Kidney epithelial cell (primary cell): ENCODE data around the gene NTNG1. TPM values are rescaled to one million over a fixed set of nuclear protein-coding genes. Genes with fewer than 3 reads are reported as not detected.

Source experiments
- DNase-seq: peaks from one replicate; pipeline ENCODE4 v3.0.0-alpha.2; 2010; ENCODE audit warnings: low read depth
- H3K27me3 ChIP-seq: 2 replicates; pipeline ENCODE4 v1.6.0; 2011; ENCODE audit warnings: low read length; ENCODE audit not compliant: control insufficient read depth, insufficient read depth
- H3K36me3 ChIP-seq: 2 replicates; pipeline ENCODE4 v1.5.1; 2011; ENCODE audit warnings: low read length; ENCODE audit not compliant: control insufficient read depth, insufficient read depth
- H3K4me3 ChIP-seq: 2 replicates; pipeline ENCODE4 v1.5.1; 2011; ENCODE audit warnings: low read depth, mild to moderate bottlenecking, control low read depth, low read length
- total RNA-seq: library from RNA; depleted of rRNA; stranded (reverse); fragments of >200 nt; gene quantifications from 2 replicates; pipeline ENCODE4 v1.2.3, GENCODE V29; 2015
- TF ChIP-seq, protein P1 (sequence below): IDR thresholded peaks from 2 replicates; pipeline ENCODE4 v1.5.1; 2011; ENCODE audit warnings: mild to moderate bottlenecking, moderate library complexity, low read length, control low read depth, inconsistent platforms; ENCODE audit not compliant: insufficient read depth, poor library complexity, severe bottlenecking

NTNG1 gene
- total RNA-seq, 1 donor from 2014 or later = 3.7 TPM

DNA sequence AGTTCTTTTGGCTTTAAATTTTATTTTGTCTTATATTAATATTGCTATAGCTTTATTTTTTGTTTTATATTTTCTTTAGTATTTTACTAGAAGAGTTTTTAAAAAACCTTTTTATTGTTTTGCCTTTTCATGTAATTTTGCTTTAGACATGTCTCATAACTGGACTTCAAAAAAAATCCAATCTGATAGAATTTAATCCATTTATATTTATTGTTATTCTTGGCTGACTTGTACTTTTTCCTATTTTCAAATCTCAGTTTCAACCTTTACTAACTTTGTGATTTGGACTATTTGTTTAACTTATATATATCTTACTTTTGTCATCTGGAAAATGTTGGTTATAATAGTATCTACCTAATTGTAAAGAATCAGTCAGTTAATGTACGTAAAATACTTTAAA, 61.2 kb downstream of the NTNG1 start:
- Histone ChIP-seq H3K36me3 (no peaks in the 10 kb centered on the region), H3K27me3 (no peaks in the 10 kb centered on the region), H3K4me3 (no peak overlapping the region)
- TF ChIP-seq, protein P1, sequence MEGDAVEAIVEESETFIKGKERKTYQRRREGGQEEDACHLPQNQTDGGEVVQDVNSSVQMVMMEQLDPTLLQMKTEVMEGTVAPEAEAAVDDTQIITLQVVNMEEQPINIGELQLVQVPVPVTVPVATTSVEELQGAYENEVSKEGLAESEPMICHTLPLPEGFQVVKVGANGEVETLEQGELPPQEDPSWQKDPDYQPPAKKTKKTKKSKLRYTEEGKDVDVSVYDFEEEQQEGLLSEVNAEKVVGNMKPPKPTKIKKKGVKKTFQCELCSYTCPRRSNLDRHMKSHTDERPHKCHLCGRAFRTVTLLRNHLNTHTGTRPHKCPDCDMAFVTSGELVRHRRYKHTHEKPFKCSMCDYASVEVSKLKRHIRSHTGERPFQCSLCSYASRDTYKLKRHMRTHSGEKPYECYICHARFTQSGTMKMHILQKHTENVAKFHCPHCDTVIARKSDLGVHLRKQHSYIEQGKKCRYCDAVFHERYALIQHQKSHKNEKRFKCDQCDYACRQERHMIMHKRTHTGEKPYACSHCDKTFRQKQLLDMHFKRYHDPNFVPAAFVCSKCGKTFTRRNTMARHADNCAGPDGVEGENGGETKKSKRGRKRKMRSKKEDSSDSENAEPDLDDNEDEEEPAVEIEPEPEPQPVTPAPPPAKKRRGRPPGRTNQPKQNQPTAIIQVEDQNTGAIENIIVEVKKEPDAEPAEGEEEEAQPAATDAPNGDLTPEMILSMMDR = no peak
- no peak for DNase-seq

DNA sequence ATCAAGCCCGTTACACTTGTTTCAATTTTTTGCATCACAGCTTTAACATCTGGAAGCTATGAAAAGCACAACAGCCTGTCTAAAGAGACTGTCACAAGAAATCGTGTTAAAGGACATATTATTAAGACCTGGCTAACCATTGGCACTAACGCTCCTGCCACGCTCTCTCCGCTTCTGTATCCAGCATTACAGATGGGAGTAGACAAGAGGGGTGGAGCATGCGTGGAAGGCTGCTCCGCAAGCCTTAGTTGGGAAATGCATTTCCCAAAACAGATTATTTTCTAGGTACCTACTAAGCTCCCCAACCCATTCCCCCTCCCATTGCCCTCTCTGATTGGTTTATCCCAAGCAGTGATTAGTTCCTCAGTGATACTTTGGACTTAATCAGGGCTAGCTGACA, 72.4 kb downstream of the NTNG1 start:
- TF ChIP-seq, protein P1 = no peak
- Histone ChIP-seq H3K36me3 (no peaks in the 10 kb centered on the region), H3K27me3 (no peaks in the 10 kb centered on the region), H3K4me3 (no peak overlapping the region)
- no peak for DNase-seq

DNA sequence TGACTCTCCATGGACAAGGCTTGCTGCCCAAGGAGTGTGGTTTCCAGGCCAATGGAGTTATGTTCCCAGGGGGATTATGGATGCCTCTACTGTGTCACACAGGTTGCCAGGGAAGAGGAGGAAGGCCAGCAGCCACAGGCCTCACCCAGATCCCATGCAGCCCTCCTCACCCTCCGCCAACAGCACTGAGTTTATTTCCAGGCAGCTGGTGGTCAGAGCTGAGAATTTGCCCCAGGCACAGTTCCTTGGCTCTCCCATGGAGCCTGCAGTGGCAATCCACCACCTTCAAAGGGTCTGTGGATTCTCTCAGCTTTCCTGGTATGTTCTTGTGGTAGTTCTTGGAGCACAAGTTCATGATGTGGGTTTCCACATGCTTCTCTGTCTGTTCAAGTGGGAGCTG, 79.2 kb downstream of the NTNG1 start:
- no peak for DNase-seq
- H3K4me3 ChIP-seq = no peak overlapping the region

GRCh38 chr1:107225706-107226105, 84.9 kb downstream of the NTNG1 start:
- TF ChIP-seq, protein P1 = no peak
- no peaks in the 10 kb centered on the region for H3K27me3 ChIP-seq
- no peaks in the 10 kb centered on the region for H3K36me3 ChIP-seq
- no peak overlapping the region for H3K4me3 ChIP-seq
- no peak for DNase-seq

More for the DNA sequence above, 79.2 kb downstream of the NTNG1 start:
- H3K36me3 ChIP-seq = no peaks in the 10 kb centered on the region
- TF ChIP-seq, protein P1 = no peak
- H3K27me3 ChIP-seq = no peaks in the 10 kb centered on the region

DNA sequence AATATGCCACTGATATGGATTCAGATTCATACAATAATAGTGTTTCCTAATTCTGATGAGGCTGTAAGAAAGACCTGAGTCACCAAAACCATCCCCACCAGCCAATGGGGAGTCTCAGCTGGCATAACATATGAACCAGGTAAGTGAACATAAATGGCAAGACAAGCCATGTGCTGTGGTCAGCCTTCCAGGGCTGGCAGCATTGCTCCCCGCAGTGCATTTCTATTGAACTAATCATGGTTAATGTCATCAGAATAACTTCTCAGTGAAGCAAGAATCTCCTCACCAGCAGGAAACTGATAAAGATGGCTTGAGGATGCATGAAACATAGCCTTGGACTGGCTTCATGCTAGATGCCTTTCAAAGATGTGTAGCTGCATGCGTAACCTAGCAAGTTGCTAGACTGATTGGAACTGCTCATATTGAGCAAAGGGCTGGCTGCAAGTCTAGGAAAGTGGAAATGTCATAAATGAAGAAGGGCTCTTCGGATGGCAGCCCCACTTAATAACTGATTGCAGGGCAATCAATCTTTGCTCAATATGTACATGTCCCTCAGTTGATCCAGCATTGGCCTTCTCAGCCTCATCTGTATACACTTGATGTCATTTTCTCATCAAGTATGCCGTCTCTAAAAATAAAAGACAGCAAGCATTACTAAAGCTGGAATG, 88.0 kb downstream of the NTNG1 start:
- TF ChIP-seq, protein P1 = no peak
- H3K27me3 ChIP-seq = no peaks in the 10 kb centered on the region
- no peaks in the 10 kb centered on the region for H3K36me3 ChIP-seq
- H3K4me3 ChIP-seq = no peak overlapping the region
- no peak for DNase-seq

GRCh38 chr1:107229711-107230110, 88.9 kb downstream of the NTNG1 start:
- Histone ChIP-seq H3K27me3 (no peaks in the 10 kb centered on the region), H3K4me3 (no peak overlapping the region)
- TF ChIP-seq, protein P1 = no peak

More at GRCh38 chr1:107229711-107230110, 88.9 kb downstream of the NTNG1 start:
- DNase-seq = no peak
- H3K36me3 ChIP-seq = no peaks in the 10 kb centered on the region
